Keratinocyte (primary cell): ENCODE measurements around the gene SPIRE1. TPM values are rescaled to one million over a fixed set of nuclear protein-coding genes. Genes with fewer than 3 reads are reported as not detected.
"Not testable (repeated sequence)": the region's sequence is repeated elsewhere in the genome, so short reads cannot be mapped to it uniquely, and the experiment has no call there.

Experiments used
- DNase-seq: peaks from one replicate; pipeline ENCODE4 v3.0.0-alpha.2; 2011; ENCODE audit warnings: low read depth, missing footprints, low spot score
- FAIRE-seq: peaks from 2 replicates; lab custom pipeline; 2011; peaks lifted over from hg19 to GRCh38; lab: Jason Lieb, UNC
- H2AFZ ChIP-seq: 2 replicates; pipeline ENCODE4 v1.6.0; 2012; ENCODE audit warnings: low read length, control low read depth, inconsistent platforms; ENCODE audit not compliant: control insufficient read depth
- H3K27ac ChIP-seq: 2 replicates; pipeline ENCODE4 v1.5.1; 2011; ENCODE audit warnings: low read length; ENCODE audit not compliant: control insufficient read depth, insufficient read depth
- H3K27me3 ChIP-seq: 3 replicates; pipeline ENCODE4 v1.6.0; 2011; ENCODE audit warnings: low read length; ENCODE audit not compliant: control insufficient read depth, insufficient read depth; ENCODE audit errors: extremely low read depth
- H3K36me3 ChIP-seq, 2 experiments: 2 replicates in 1 of 2; 3 replicates in 1 of 2; pipeline ENCODE4 v1.5.1; 2011; ENCODE audit warnings: low read length in 2 of 2, mild to moderate bottlenecking in 1 of 2; ENCODE audit not compliant: control insufficient read depth in 2 of 2, insufficient read depth in 2 of 2; ENCODE audit errors: extremely low read depth in 1 of 2
- H3K4me1 ChIP-seq: 3 replicates; pipeline ENCODE4 v1.5.1; 2011; ENCODE audit warnings: low read length; ENCODE audit not compliant: control insufficient read depth, insufficient read depth; ENCODE audit errors: extremely low read depth
- H3K4me2 ChIP-seq: 3 replicates; pipeline ENCODE4 v1.6.0; 2011; ENCODE audit warnings: low read depth, low read length; ENCODE audit not compliant: control insufficient read depth, insufficient read depth; ENCODE audit errors: extremely low read depth
- H3K4me3 ChIP-seq, 3 experiments: fragments of 200-600 bp in 1 of 3; sonication (generic) in 1 of 3; 2 replicates in 2 of 3; 3 replicates in 1 of 3; pipeline ENCODE4 v1.5.1; 2011 to 2016; ENCODE audit warnings: low read length in 3 of 3, mild to moderate bottlenecking in 3 of 3, control low read depth in 2 of 3, inconsistent platforms in 1 of 3, low read depth in 1 of 3, mixed read lengths in 1 of 3, mixed run types in 1 of 3, moderate library complexity in 1 of 3; ENCODE audit not compliant: control insufficient read depth in 2 of 3, insufficient read depth in 2 of 3; ENCODE audit errors: extremely low read depth in 1 of 3
- H3K79me2 ChIP-seq: 2 replicates; pipeline ENCODE4 v1.6.0; 2012; ENCODE audit warnings: low read length; ENCODE audit not compliant: control insufficient read depth, insufficient read depth
- H3K9ac ChIP-seq: 3 replicates; pipeline ENCODE4 v1.6.0; 2011; ENCODE audit warnings: low read length; ENCODE audit not compliant: control insufficient read depth, insufficient read depth; ENCODE audit errors: extremely low read depth
- H3K9me1 ChIP-seq: 3 replicates; pipeline ENCODE4 v1.6.0; 2011; ENCODE audit warnings: low read length; ENCODE audit not compliant: control insufficient read depth, insufficient read depth; ENCODE audit errors: extremely low read depth
- H3K9me3 ChIP-seq: 2 replicates; pipeline ENCODE4 v1.5.1; 2012; ENCODE audit warnings: low read depth, low read length; ENCODE audit not compliant: control insufficient read depth
- H4K20me1 ChIP-seq: 3 replicates; pipeline ENCODE4 v1.6.0; 2011; ENCODE audit warnings: low read length; ENCODE audit not compliant: control insufficient read depth, insufficient read depth; ENCODE audit errors: extremely low read depth
- CTCF ChIP-seq, 3 experiments: IDR thresholded peaks in 1 of 3; conservative IDR thresholded peaks in 1 of 3; optimal IDR thresholded peaks in 1 of 3; 2 replicates in 2 of 3; 3 replicates in 1 of 3; pipeline versions ENCODE3 to v1.5.1; 2011; ENCODE audit warnings: low read length in 3 of 3, mild to moderate bottlenecking in 3 of 3, moderate library complexity in 2 of 3, control low read depth in 1 of 3, inconsistent platforms in 1 of 3; ENCODE audit not compliant: insufficient read depth in 2 of 3; ENCODE audit errors: extremely low read depth in 1 of 3
- EZH2 ChIP-seq: IDR thresholded peaks from one replicate; pipeline ENCODE4 v1.6.1; 2012; ENCODE audit warnings: inconsistent platforms, mild to moderate bottlenecking, low read length, moderate library complexity
- dilution Hi-C: fragments of 300-500 bp; cut with MboI; formaldehyde crosslinking; loops from one replicate; pipeline ENCODE4 v1.7.0; 2020; ENCODE audit warnings: low sequenced_read_pairs; ENCODE audit not compliant: extremely low pct_ligation_motif_present
- polyA plus RNA-seq, 5 experiments: library from polyadenylated mRNA; depleted of rRNA in 3 of 5; stranded (reverse) in 3 of 5; stranded (forward) in 1 of 5; unstranded in 1 of 5; fragments of >200 nt; gene quantifications; 1 replicate in 1 of 5; 2 replicates in 3 of 5; 3 replicates in 1 of 5; pipeline versions ENCODE4 v1.2.1 to v1.2.3, GENCODE V29; 2011 to 2012; ENCODE audit warnings: missing spikeins in 2 of 5, low read depth in 1 of 5, low replicate concordance in 1 of 5

The SPIRE1 gene
- polyA plus RNA-seq, 1 donor (not counting 4 experiments of a cell fraction or from before 2014, with no cell fraction given) = 20.6 TPM

GRCh38 chr18:12630136-12630535 lies 27.8 kb downstream of the SPIRE1 start:
- FAIRE-seq (no peak), DNase-seq (no peak)
- no peaks in the 10 kb centered on the region for H4K20me1 ChIP-seq
- H2AFZ ChIP-seq = no peak overlapping the region
- H3K9ac ChIP-seq = peak overlapping the region; percentile 16
- H3K36me3 ChIP-seq = no peaks in the 10 kb centered on the region
- H3K9me1 ChIP-seq = no peaks in the 10 kb centered on the region
- peaks cover 27% of the 10 kb centered on the region for H3K4me1 ChIP-seq
- peaks cover 2% of the 10 kb centered on the region for H3K79me2 ChIP-seq
- H3K4me2 ChIP-seq = peak overlapping the region; percentile 4
- TF ChIP-seq EZH2 (no peak), CTCF (optimal IDR thresholded peaks at IDR 0.05 in 1 of 3, IDR thresholded peaks at IDR 0.05 in 1 of 3, conservative IDR thresholded peaks at IDR 0.05 in 1 of 3; ENCODE audit: extremely low read depth in 1 of 3, insufficient read depth in 2 of 3, low read length in 3 of 3) (no peak)
- no peak overlapping the region for H3K4me3 ChIP-seq
- H3K27me3 ChIP-seq = no peaks in the 10 kb centered on the region
- H3K27ac ChIP-seq = peak overlapping the region; percentile 64
- H3K9me3 ChIP-seq = no peaks in the 10 kb centered on the region
- dilution Hi-C loops = no loop called here

GRCh38 chr18:12628706-12629702 lies 28.9 kb downstream of the SPIRE1 start:
- no peaks in the 10 kb centered on the region for H4K20me1 ChIP-seq
- H3K9me3 ChIP-seq = no peaks in the 10 kb centered on the region
- DNase-seq (no peak), FAIRE-seq (peak; percentile 13)
- no peak overlapping the region for H2AFZ ChIP-seq
- TF ChIP-seq EZH2 (no peak), CTCF (optimal IDR thresholded peaks at IDR 0.05 in 1 of 3, IDR thresholded peaks at IDR 0.05 in 1 of 3, conservative IDR thresholded peaks at IDR 0.05 in 1 of 3; ENCODE audit: extremely low read depth in 1 of 3, insufficient read depth in 2 of 3, low read length in 3 of 3) (no peak)
- peaks cover 27% of the 10 kb centered on the region for H3K4me1 ChIP-seq
- dilution Hi-C loops = no loop called here
- H3K79me2 ChIP-seq = peaks cover 2% of the 10 kb centered on the region
- H3K4me3 ChIP-seq = peak overlapping the region in 1 of 3 experiments; percentile 11
- peak overlapping the region; percentile 4 for H3K4me2 ChIP-seq
- peak overlapping the region; percentile 64 for H3K27ac ChIP-seq
- H3K9ac ChIP-seq = peak overlapping the region; percentile 16
- H3K27me3 ChIP-seq = no peaks in the 10 kb centered on the region
- H3K36me3 ChIP-seq = no peaks in the 10 kb centered on the region
- H3K9me1 ChIP-seq = no peaks in the 10 kb centered on the region

- H3K9me1 ChIP-seq, H3K9ac ChIP-seq, FAIRE-seq, H3K4me2 ChIP-seq, H3K9me3 ChIP-seq, H3K27me3 ChIP-seq, DNase-seq, H3K36me3 ChIP-seq, H3K27ac ChIP-seq, H4K20me1 ChIP-seq, dilution Hi-C loops, H3K4me3 ChIP-seq, H2AFZ ChIP-seq, H3K79me2 ChIP-seq: not testable (repeated sequence)
- peaks cover 23% of the 10 kb centered on the region for H3K4me1 ChIP-seq
Measured at GRCh38 chr18:12627199-12627598, 30.7 kb downstream of the SPIRE1 start.
